NCI-H1417 (cell line): Measurements from ENCODE around the gene HACD2.
A peak's percentile ranks its signal among the peaks of the same experiment; 100 is the strongest.
"Not testable (repeated sequence)": the region's sequence is repeated elsewhere in the genome, so short reads cannot be mapped to it uniquely, and the experiment has no call there.

Source experiments
- DNase-seq, 3 experiments: peaks; one replicate each; lab custom pipeline; 2025; lab: John Stamatoyannopoulos, UW

The HACD2 gene

GRCh38 chr3:123584988-123585937 lies at the start of gene HACD2:
TSS of gene HACD2 (minus strand) at chr3:123585053. CDS start at chr3:123585027, 26 bp downstream.
- DNase-seq = peak; percentile 98 to 99 (median 98)

GRCh38 chr3:123634149-123635051 lies 49.5 kb upstream of the HACD2 start:
- DNase-seq = peak in 2 of 3 experiments; percentile 31 to 54

GRCh38 chr3:123633530-123633929 lies 48.7 kb upstream of the HACD2 start:
- no peak for DNase-seq

GRCh38 chr3:123632161-123632655 lies 47.4 kb upstream of the HACD2 start:
- DNase-seq = no peak

- no peak for DNase-seq
These were observed 44.8 kb upstream of the HACD2 start for GRCh38 chr3:123629747-123630047.

GRCh38 chr3:123628996-123629746 lies 44.3 kb upstream of the HACD2 start:
- DNase-seq = no peak

- DNase-seq = no peak
These were observed 43.1 kb upstream of the HACD2 start for GRCh38 chr3:123627673-123628670.

- DNase-seq = no peak
These were observed 42.0 kb upstream of the HACD2 start for GRCh38 chr3:123626881-123627280.

- DNase-seq = no peak
These were observed 39.4 kb upstream of the HACD2 start for GRCh38 chr3:123624302-123624701.

- no peak for DNase-seq
These were observed 38.6 kb upstream of the HACD2 start for GRCh38 chr3:123623346-123623880.

- DNase-seq = no peak
These were observed 37.9 kb upstream of the HACD2 start for GRCh38 chr3:123622766-123623165.

- no peak for DNase-seq
These were observed 37.0 kb upstream of the HACD2 start for GRCh38 chr3:123621850-123622189.

GRCh38 chr3:123621186-123621849 lies 36.5 kb upstream of the HACD2 start:
- DNase-seq = peak in 1 of 3 experiments; percentile 46

GRCh38 chr3:123620343-123620742 lies 35.5 kb upstream of the HACD2 start:
- no peak for DNase-seq

GRCh38 chr3:123618768-123619484 lies 34.1 kb upstream of the HACD2 start:
- DNase-seq = peak in 2 of 3 experiments; percentile 14 to 65

GRCh38 chr3:123618076-123618708 lies 33.3 kb upstream of the HACD2 start:
- no peak for DNase-seq

GRCh38 chr3:123616593-123616992 lies 31.7 kb upstream of the HACD2 start:
- no peak for DNase-seq

- DNase-seq = no peak
These were observed 28.7 kb upstream of the HACD2 start for GRCh38 chr3:123613543-123613942.

- DNase-seq = not testable (repeated sequence)
These were observed 26.8 kb upstream of the HACD2 start for GRCh38 chr3:123611674-123612073.
